NCI-H2107 treated with DMSO at 0.1 percent for 48 hours (cell line): ENCODE data around the gene CBX6.

Source experiments
- DNase-seq: peaks from one replicate; lab custom pipeline; 2025; ENCODE audit not compliant: unreplicated experiment; lab: John Stamatoyannopoulos, UW

CBX6 gene

DNA sequence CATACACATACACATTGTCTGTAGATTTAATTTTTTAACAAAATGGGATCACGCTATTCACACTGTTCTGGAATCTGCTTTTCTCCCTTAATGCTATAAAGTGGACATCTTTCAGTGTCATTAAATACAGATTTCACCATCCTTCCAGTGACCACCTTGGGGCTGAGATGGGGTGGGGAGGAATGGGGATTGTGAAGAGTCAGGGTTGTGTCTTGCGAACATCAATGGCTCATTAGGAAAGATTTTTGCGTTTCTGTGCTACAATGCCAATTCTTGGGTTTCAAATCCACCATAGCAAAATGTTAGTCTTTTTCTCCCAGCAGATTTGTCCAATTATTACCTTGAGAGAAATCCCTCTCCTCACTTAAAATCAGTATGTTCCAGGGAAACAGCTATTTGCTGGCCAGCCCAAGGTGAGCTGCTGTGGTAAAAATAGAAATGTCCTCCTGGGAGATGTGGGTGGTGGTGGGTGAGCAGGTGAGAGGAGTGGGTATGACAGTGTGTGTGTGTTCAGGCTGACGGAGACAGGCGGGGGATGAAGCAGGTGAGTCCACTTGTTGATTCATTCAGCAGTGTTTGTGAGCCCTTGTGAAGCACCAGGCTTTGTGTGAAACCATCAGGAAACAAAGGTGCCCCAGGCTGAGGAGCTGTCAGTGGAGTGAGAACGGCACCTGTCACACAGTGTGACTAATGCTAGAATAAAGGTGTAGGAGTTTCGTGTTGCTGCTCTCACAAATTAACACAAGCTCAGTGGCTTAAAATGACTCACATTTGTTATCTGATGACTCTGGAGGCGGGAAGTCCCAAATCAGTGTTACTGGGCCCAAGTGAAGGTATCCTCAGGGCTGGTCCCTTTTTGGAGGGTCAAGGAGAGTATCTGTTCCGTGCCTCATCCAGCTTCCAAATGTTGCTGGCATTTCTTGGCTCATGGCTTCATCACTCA lies 1.7 kb upstream of the CBX6 start:
- peak; percentile 88 for DNase-seq

GRCh38 chr22:38872831-38873248 lies 824 bp upstream of the CBX6 start:
- no peak for DNase-seq

- DNase-seq, result no peak
Measured at GRCh38 chr22:38871360-38872171, 450 bp downstream of the CBX6 start.

DNA sequence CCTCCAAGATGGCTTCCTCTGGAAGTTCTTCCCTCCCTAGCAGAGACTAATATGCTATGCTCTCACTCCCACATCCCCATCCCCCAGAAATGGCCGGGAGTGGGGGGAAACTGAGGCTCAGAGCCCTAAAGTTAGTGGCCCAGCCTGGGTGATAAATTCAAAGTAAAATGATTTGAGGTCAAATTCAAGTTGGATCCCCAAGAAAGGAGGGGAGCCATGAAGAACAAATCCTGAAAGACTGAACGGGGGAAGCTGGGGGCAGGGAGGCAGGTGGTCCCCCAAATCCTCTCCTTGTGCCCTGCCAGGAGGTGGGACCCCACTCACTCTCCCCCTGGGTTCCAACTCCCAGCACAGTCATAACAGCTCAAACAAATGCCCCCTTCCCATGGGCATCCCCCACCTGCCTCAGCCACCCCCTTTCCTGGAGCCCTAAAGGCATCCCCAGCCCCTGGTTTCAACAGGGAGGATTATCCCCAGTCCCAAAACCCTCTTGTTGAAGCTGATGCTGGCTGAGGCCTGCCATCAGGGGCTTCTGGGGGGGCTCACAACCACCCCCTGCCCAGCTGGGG lies 1.1 kb downstream of the CBX6 start:
- DNase-seq, result no peak

GRCh38 chr22:38870312-38870741 lies 1.7 kb downstream of the CBX6 start:
- peak; percentile 29 for DNase-seq

- no peak for DNase-seq
Measured at GRCh38 chr22:38869663-38870062, 2.4 kb downstream of the CBX6 start.

- peak; percentile 6 for DNase-seq
Measured at GRCh38 chr22:38868886-38869381, 3.1 kb downstream of the CBX6 start.

- no peak for DNase-seq
Measured at GRCh38 chr22:38868286-38868721, 3.7 kb downstream of the CBX6 start.

GRCh38 chr22:38867471-38868285 lies 4.3 kb downstream of the CBX6 start:
- DNase-seq, result no peak

DNA sequence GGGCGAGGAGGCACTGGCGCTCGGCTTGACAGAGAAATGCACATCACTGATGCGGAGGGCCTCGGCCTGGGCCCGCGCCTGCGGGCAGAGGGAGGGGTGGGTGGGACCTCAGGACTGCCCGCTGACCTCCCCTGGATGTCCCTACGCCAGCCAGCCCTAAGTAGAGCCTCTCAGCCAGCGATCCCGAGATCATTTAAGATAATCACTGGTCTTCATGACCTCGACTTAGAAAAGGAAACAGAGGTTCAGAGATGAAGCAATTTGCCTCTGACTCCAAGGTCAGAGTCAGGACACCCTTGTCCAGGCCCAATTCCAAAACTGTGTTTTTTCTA lies 4.9 kb downstream of the CBX6 start:
- DNase-seq, result no peak

DNA sequence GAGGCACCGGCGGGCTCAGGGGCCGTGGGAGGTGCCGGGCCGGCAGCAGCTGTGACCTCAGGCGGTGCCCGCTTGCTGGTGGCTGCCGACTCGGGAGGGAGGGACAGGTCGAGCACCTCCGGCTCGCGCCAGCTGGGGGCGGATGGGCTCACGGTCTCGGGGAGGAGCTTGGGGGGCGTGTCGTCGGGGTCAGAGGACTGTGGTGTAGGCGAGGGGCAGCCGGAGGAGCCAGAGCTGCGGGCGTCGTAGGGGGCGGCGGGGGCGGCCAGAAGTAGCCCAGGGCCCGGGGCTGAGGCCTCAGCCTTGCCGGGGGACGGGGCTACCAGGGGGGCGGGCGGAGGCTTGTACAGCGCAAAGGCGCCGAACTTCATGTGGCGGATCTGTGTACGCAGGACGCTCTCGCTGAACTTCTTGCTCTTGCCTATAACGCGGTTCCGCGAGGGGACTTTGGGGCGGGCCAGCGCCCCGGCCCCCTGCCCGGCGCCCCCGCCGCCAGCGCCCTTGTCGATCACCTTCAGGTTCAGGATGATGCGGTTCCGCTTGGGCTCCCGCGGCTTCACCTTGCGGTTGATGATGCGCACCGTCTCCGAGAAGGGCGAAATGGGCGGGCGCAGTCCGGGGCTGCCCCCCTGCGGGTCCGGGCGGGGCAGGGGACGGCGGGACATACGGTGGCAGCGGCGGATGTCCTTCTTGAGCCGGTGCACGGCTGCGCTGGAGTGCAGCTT lies 5.5 kb downstream of the CBX6 start:
- no peak for DNase-seq

DNA sequence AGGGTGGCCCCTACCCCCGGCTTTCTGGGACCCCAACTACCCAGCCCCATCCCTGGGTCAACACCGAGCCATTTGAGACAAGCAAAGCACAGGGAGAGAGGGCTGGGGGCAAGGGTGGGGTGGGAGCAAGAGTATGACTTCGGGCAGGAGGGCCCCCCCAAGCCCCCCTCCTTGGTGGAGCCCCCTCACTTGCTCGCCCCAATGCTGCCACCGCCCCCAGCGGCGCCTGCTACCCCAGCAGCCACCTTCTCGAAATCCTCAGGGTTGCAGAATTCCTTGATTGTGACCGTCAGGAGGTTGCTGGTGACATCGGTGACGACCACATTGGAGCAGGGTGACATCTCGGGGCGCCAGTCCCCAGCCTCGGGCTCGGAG lies 6.0 kb downstream of the CBX6 start:
- DNase-seq, result no peak

- DNase-seq, result no peak
Measured at GRCh38 chr22:38865201-38866023, 6.6 kb downstream of the CBX6 start.

DNA sequence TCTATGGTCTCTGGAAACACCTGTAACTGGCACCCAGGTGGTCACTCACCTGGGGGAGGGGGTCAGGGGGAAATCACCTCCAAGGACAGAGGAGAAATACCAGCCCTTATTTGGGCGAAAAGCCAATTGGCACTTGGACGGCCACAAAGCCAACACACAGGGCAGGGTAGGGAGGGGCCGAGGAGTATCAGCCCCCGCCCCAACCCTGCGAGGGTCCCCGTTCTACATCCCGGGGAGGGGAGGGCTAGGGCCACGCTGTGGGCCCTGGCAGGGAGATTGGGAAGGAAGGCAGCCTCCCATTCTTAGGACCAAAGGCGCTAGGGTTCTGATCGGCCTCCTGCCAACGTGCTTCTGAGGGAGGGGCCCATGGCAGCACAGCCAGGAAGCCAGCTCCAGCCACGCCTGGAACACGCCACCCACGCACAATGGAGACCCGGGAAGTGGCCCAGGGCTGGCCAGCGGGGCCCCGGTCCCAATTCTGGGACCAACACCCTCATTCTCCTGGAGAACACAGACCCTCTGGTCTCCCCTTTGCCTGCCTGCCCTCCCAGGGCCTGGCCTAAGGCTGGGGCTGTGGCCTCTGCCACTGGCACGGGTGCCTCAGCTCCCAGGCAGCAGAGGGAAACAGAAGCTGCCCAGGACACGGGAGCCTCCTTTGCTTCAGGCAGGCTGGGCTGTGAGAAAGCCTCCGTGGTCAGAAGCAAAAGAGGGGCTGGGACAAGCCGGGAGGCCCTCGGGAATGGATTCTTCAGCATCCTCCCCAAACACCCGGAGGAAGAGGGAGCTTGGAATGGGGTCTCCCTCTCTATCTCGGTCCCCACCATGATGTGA lies 7.4 kb downstream of the CBX6 start:
- no peak for DNase-seq

DNA sequence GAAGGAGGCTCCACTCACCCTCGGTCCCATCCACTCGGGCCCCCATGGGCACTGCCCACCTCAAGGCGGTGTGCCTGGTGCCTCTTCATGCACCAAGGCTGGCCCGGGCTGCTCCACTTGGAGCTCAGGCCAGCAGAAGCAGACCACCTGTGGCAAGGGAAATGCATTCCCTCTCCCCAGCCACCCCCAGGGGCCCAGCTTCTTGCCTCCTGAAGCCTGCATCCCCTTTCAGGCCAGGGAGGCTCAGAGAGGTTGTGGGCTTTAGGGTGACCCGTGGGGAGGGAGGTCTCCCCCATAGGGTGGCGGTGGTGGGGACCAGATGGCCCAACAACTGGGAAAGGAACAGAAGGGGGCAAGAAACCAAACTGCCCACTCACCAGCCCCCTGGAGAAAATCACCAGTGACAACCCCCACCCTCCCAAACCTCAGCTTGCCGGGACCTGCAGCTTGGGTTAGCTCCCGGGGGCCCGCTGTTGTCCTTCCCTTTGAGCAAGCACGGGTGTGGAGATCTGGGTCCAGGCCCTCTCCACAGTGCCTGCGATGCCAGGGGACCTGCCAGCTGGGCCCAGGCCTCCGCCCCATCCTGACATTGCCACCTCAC lies 8.4 kb downstream of the CBX6 start:
- DNase-seq, result no peak

DNA sequence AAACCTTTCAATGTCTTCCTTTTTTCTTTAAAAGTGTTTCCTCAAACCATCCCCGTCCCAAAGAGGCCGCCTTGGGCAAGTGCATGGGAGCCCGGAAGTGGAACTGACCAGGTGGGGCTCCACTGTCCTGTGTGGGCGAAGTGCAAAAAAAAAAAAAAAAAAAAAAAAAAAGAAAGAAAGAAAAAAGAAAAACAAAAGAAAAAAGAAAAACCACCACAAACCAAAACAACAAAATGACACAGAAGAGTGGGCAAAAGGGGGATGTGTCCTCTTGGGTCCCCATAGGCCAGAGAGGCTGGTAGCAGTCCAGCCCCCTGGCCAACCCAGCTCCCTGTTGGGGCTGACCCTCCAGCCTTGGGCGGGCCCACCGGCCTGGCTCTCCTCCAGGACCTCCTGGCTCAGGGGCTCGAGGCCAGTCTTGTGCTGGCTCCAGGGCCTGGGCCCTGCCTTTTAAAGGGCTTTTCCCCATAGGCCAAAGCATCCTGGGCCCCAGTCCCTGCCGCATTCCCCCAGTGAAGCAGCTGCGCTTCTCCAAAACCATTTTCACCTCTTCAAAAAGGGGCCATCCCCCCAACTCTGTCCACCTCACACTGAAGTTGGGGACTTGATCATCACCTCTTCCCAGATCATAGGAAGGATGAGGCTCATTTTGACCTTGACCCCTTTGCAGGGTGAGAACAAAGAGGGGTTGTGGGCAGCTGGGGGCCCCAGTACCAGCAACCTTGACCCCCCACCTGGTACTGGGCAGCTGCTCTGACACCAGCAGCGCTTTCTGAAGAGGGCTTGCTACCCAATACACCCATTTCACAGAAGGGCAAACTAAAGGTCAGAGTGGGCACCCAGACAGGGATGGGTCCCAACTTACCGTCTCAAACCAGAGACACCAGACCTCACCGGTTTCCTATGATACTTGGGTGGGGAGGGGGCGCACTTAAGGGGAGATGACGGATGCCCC lies 9.4 kb downstream of the CBX6 start:
- no peak for DNase-seq

- no peak for DNase-seq
Measured at GRCh38 chr22:38861927-38862326, 10.1 kb downstream of the CBX6 start.
